RWPE2 (cell line): ENCODE data around the gene ING2.

ENCODE experiments used
- ATAC-seq: fragments of 200-7000 bp; cut with Tn5 transposase; 3 replicates; pipeline ENCODE4 v1.9.1; 2021; ENCODE audit warnings: low read depth
- DNase-seq: peaks from one replicate; pipeline ENCODE4 v3.0.0-alpha.2; 2020; ENCODE audit warnings: low spot score
- H3K27ac ChIP-seq: fragments of 450-650 bp; 2 replicates; pipeline ENCODE4 v1.5.1; 2017; ENCODE audit warnings: mild to moderate bottlenecking; ENCODE audit not compliant: poor library complexity, severe bottlenecking
- H3K27me3 ChIP-seq: fragments of 250-450 bp; sonication (Bioruptor Pico); 2 replicates; pipeline ENCODE4 v1.5.1; 2021; ENCODE audit warnings: mild to moderate bottlenecking, moderate library complexity; ENCODE audit not compliant: insufficient read depth, poor library complexity, severe bottlenecking
- H3K36me3 ChIP-seq: fragments of 250-450 bp; sonication (Bioruptor Pico); 2 replicates; pipeline ENCODE4 v1.5.1; 2020; ENCODE audit warnings: low read depth, mild to moderate bottlenecking, moderate library complexity
- H3K4me1 ChIP-seq: fragments of 250-450 bp; sonication (Bioruptor Pico); 2 replicates; pipeline ENCODE4 v1.5.1; 2021; ENCODE audit warnings: mild to moderate bottlenecking, moderate library complexity; ENCODE audit not compliant: insufficient read depth, poor library complexity, severe bottlenecking
- H3K4me3 ChIP-seq: fragments of 250-450 bp; sonication (Bioruptor Pico); 2 replicates; pipeline ENCODE4 v1.5.1; 2021; ENCODE audit warnings: mild to moderate bottlenecking, moderate library complexity; ENCODE audit not compliant: severe bottlenecking
- H3K9me3 ChIP-seq: fragments of 250-450 bp; sonication (Bioruptor Pico); 2 replicates; pipeline ENCODE4 v1.5.1; 2021; ENCODE audit warnings: mild to moderate bottlenecking, moderate library complexity; ENCODE audit not compliant: severe bottlenecking
- CTCF ChIP-seq: fragments of 450-650 bp; IDR thresholded peaks from one replicate; pipeline ENCODE4 v1.5.1; 2017; ENCODE audit warnings: mild to moderate bottlenecking, moderate library complexity; ENCODE audit not compliant: poor library complexity, severe bottlenecking

ING2 gene

GRCh38 chr4:183499801-183500200 lies 5.1 kb upstream of the ING2 start:
- Histone ChIP-seq H3K27ac (no peak overlapping the region), H3K27me3 (no peaks in the 10 kb centered on the region), H3K4me1 (peaks cover 17% of the 10 kb centered on the region), H3K4me3 (no peak overlapping the region), H3K9me3 (no peaks in the 10 kb centered on the region), H3K36me3 (peaks cover 6% of the 10 kb centered on the region)
- TF ChIP-seq CTCF = no peak
- DNase-seq (no peak), ATAC-seq (no peak)

GRCh38 chr4:183503497-183504063 lies 1.3 kb upstream of the ING2 start:
- no peaks in the 10 kb centered on the region for H3K9me3 ChIP-seq
- TF ChIP-seq CTCF = no peak
- H3K36me3 ChIP-seq = no peaks in the 10 kb centered on the region
- peaks cover 23% of the 10 kb centered on the region for H3K4me1 ChIP-seq
- no peak; the same call in 2 of the 3 replicates for ATAC-seq
- peak overlapping the region; percentile 87 for H3K27ac ChIP-seq
- peak overlapping the region; percentile 92 for H3K4me3 ChIP-seq
- no peak for DNase-seq
- H3K27me3 ChIP-seq = no peaks in the 10 kb centered on the region

- peak; percentile 34 for TF ChIP-seq CTCF
- Histone ChIP-seq H3K36me3 (no peaks in the 10 kb centered on the region), H3K4me3 (peak overlapping the region; percentile 92), H3K9me3 (no peaks in the 10 kb centered on the region), H3K27ac (peak overlapping the region; percentile 87), H3K4me1 (peaks cover 23% of the 10 kb centered on the region), H3K27me3 (no peaks in the 10 kb centered on the region)
- DNase-seq (peak; percentile 99), ATAC-seq (peak; percentile 79)
These were observed 561 bp upstream of the ING2 start for GRCh38 chr4:183504064-183504929.

- no peaks in the 10 kb centered on the region for H3K27me3 ChIP-seq
- peak overlapping the region; percentile 87 for H3K27ac ChIP-seq
- no peaks in the 10 kb centered on the region for H3K9me3 ChIP-seq
- ATAC-seq (peak; percentile 46), DNase-seq (peak; percentile 86)
- peaks cover 16% of the 10 kb centered on the region for H3K4me1 ChIP-seq
- peak overlapping the region; percentile 92 for H3K4me3 ChIP-seq
- no peak for TF ChIP-seq CTCF
- H3K36me3 ChIP-seq = peaks cover 9% of the 10 kb centered on the region
These were observed 942 bp downstream of the ING2 start for GRCh38 chr4:183505611-183506388.
